B cell (primary cell): ENCODE data around the gene CTPS1. TPM values are rescaled to one million over a fixed set of nuclear protein-coding genes. Genes with fewer than 3 reads are reported as not detected.
A peak's percentile ranks its signal among the peaks of the same experiment; 100 is the strongest.

Experiments used
- ATAC-seq: fragments of 200-7000 bp; cut with Tn5 transposase; one replicate; pipeline ENCODE4 v1.10.0; 2021; ENCODE audit warnings: low read depth, mild to moderate bottlenecking, moderate number of reproducible peaks, moderate library complexity
- CTCF ChIA-PET: fragments of 350-600 bp; sonication (Branson Sonifier 250); formaldehyde crosslinking; loops from one replicate; lab custom pipeline; 2021; ENCODE audit warnings: antibody characterized with exemption, inconsistent platforms; lab: Charles Lee
- POLR2A ChIA-PET: fragments of 350-600 bp; sonication (Branson Sonifier 250); formaldehyde crosslinking; loops from one replicate; lab custom pipeline; 2021; ENCODE audit warnings: antibody characterized with exemption; lab: Charles Lee
- DNase-seq: peaks from one replicate; pipeline ENCODE4 v3.0.0; 2013
- H2AFZ ChIP-seq: 2 replicates; pipeline ENCODE4 v1.6.1; 2012; ENCODE audit warnings: mild to moderate bottlenecking, low read depth, low read length; ENCODE audit not compliant: insufficient read depth, poor library complexity, severe bottlenecking
- H3K27ac ChIP-seq, 2 donors: 1 replicate in 1 of 2; 2 replicates in 1 of 2; pipeline ENCODE4 v1.5.1; 2012 to 2013; ENCODE audit warnings: low read length in 2 of 2, mild to moderate bottlenecking in 2 of 2, moderate library complexity in 1 of 2
- H3K27me3 ChIP-seq, 4 experiments: fragments of 200-600 bp in 1 of 4; sonication (generic) in 1 of 4; replicated peaks in 1 of 4; 1 replicate in 2 of 4; 2 replicates in 2 of 4; pipeline versions ENCODE4 v1.6.1 to v1.7.0; 2013 to 2016; ENCODE audit warnings: low read length in 3 of 4, mild to moderate bottlenecking in 2 of 4, mixed read lengths in 1 of 4, moderate library complexity in 1 of 4; ENCODE audit not compliant: insufficient read depth in 4 of 4, control insufficient read depth in 3 of 4; ENCODE audit errors: control extremely low read depth in 1 of 4
- H3K36me3 ChIP-seq, 2 experiments: replicated peaks in 1 of 2; 1 replicate in 1 of 2; 2 replicates in 1 of 2; pipeline versions ENCODE4 v1.6.1 to v1.7.1; 2013; ENCODE audit warnings: low read length in 1 of 2; ENCODE audit not compliant: insufficient read depth in 2 of 2, control insufficient read depth in 1 of 2; ENCODE audit errors: control extremely low read depth in 1 of 2, extremely low read depth in 1 of 2
- H3K4me1 ChIP-seq, 2 donors: fragments of 200-600 bp in 1 of 2; sonication (generic) in 1 of 2; 1 replicate in 1 of 2; 2 replicates in 1 of 2; pipeline versions ENCODE4 v1.5.1 to v1.6.1; 2013 to 2017; ENCODE audit warnings: low read length in 2 of 2; ENCODE audit not compliant: control insufficient read depth in 2 of 2, insufficient read depth in 2 of 2
- H3K4me2 ChIP-seq: replicated peaks from 2 replicates; pipeline ENCODE3; 2012; ENCODE audit warnings: mild to moderate bottlenecking, low read depth, low read length; ENCODE audit not compliant: poor library complexity, severe bottlenecking
- H3K4me3 ChIP-seq, 5 experiments: fragments of 200-600 bp in 1 of 5; sonication (generic) in 1 of 5; 1 replicate in 3 of 5; 2 replicates in 2 of 5; pipeline versions ENCODE4 v1.5.1 to v1.7.0; 2011 to 2016; ENCODE audit warnings: low read length in 4 of 5, mild to moderate bottlenecking in 4 of 5, low read depth in 2 of 5, control low read depth in 1 of 5, moderate library complexity in 1 of 5; ENCODE audit not compliant: insufficient read depth in 1 of 5; ENCODE audit errors: control extremely low read depth in 1 of 5, extremely low read depth in 1 of 5
- H3K79me2 ChIP-seq: fragments of 200-600 bp; sonication (generic); one replicate; pipeline ENCODE4 v1.6.0; 2016; ENCODE audit warnings: low read length; ENCODE audit not compliant: control insufficient read depth, insufficient read depth
- H3K9ac ChIP-seq: fragments of 200-600 bp; sonication (generic); 2 replicates; pipeline ENCODE4 v1.6.1; 2017; ENCODE audit warnings: mild to moderate bottlenecking, low read length, moderate library complexity
- H3K9me3 ChIP-seq, 3 donors: one replicate each; pipeline versions ENCODE4 v1.6.1 to v1.7.1; 2013; ENCODE audit warnings: low read length in 2 of 3; ENCODE audit not compliant: control insufficient read depth in 2 of 3, insufficient read depth in 1 of 3; ENCODE audit errors: control extremely low read depth in 1 of 3
- H4K20me1 ChIP-seq: 2 replicates; pipeline ENCODE4 v1.6.0; 2012; ENCODE audit warnings: mild to moderate bottlenecking, low read length; ENCODE audit not compliant: insufficient read depth, control insufficient read depth, poor library complexity, severe bottlenecking
- H3K27ac Mint-ChIP-seq: one replicate; pipeline ENCODE4 v1.8.0; 2021; ENCODE audit warnings: mixed read lengths
- H3K27me3 Mint-ChIP-seq: one replicate; pipeline ENCODE4 v1.8.0; 2021; ENCODE audit warnings: mixed read lengths
- H3K4me1 Mint-ChIP-seq: one replicate; pipeline ENCODE4 v1.8.0; 2021; ENCODE audit warnings: mixed read lengths
- H3K4me3 Mint-ChIP-seq: one replicate; pipeline ENCODE4 v1.8.0; 2021; ENCODE audit warnings: mixed read lengths
- H3K9me3 Mint-ChIP-seq: one replicate; pipeline ENCODE4 v1.8.0; 2022; ENCODE audit warnings: mixed read lengths; ENCODE audit not compliant: insufficient read depth
- CTCF ChIP-seq: fragments of 200-600 bp; IDR thresholded peaks from one replicate; pipeline ENCODE4 v1.8.0; 2022; ENCODE audit warnings: antibody characterized with exemption, mild to moderate bottlenecking
- EZH2 ChIP-seq: IDR thresholded peaks from 2 replicates; pipeline ENCODE4 v1.6.1; 2012; ENCODE audit warnings: borderline replicate concordance, low read depth, mild to moderate bottlenecking, moderate library complexity, low read length; ENCODE audit not compliant: insufficient read depth, poor library complexity, severe bottlenecking
- WGBS: methylation state at CpG from one replicate; pipeline ENCODE4 v1.1.5; 2013; ENCODE audit warnings: missing lambda C conversion rate; ENCODE audit not compliant: insufficient coverage; 5-methylcytosine and 5-hydroxymethylcytosine counted together
- intact Hi-C: fragments of 100-400 bp; cut with micrococcal nuclease; formaldehyde crosslinking; loops from one replicate; pipeline ENCODE4 v1.10.0; 2022
- polyA plus RNA-seq: library from polyadenylated mRNA; depleted of rRNA; stranded (reverse); fragments of >200 nt; gene quantifications from 2 replicates; pipeline ENCODE4 v1.2.3, GENCODE V29; 2012
- total RNA-seq, 2 donors: library from RNA; stranded (reverse); fragments of 120-200 nt in 1 of 2; gene quantifications; 1 replicate in 1 of 2; 2 replicates in 1 of 2; pipeline versions ENCODE4 v1.2.3 to v1.2.4, GENCODE V29; 2013 to 2022

CTPS1 gene
- total and polyA plus RNA-seq, 2 donors (not counting 1 experiment from before 2014, with no cell fraction given), result 9.2 to 17.9 TPM

GRCh38 chr1:40949563-40949962 is 29.9 kb upstream of the CTPS1 start:
- Histone ChIP-seq H3K4me2 (no peak overlapping the region), H3K79me2 (no peaks in the 10 kb centered on the region), H3K36me3 (no peaks in the 10 kb centered on the region), H3K9me3 (peaks cover 0 to 7% (median 0%) of the 10 kb centered on the region in 3 donors), H3K27ac (no peak overlapping the region), H3K4me1 (peaks cover 5 to 6% of the 10 kb centered on the region in 2 donors), H2AFZ (no peak overlapping the region), H3K27me3 (peaks cover 0 to 21% (median 5%) of the 10 kb centered on the region in 4 experiments), H3K4me3 (no peak overlapping the region), H4K20me1 (no peaks in the 10 kb centered on the region), H3K9ac (no peak overlapping the region)
- no peak overlapping the region for H3K27ac Mint-ChIP-seq
- CTCF ChIA-PET, result interaction anchor here (0.7 to 1.6 kb wide), 9 partner anchors 11 to 378 kb away, joined by 3 to 9 read pairs (median 3); partner anchors contain the start of gene CITED4
- DNase-seq (no peak), ATAC-seq (no peak)
- H3K4me3 Mint-ChIP-seq, result no peak overlapping the region
- intact Hi-C loops, result no loop called here
- peaks cover 36% of the 10 kb centered on the region for H3K27me3 Mint-ChIP-seq
- H3K4me1 Mint-ChIP-seq, result peaks cover 4% of the 10 kb centered on the region
- TF ChIP-seq EZH2 (no peak), CTCF (no peak)
- H3K9me3 Mint-ChIP-seq, result no peaks in the 10 kb centered on the region
- no CpG with 5 or more reads among the region's 6 CpGs for WGBS
- POLR2A ChIA-PET, result no interaction called here

GRCh38 chr1:40951943-40952743 is 27.4 kb upstream of the CTPS1 start:
- POLR2A ChIA-PET, result no interaction called here
- peaks cover 43% of the 10 kb centered on the region for H3K27me3 Mint-ChIP-seq

More at GRCh38 chr1:40951943-40952743, 27.4 kb upstream of the CTPS1 start:
- H3K79me2 ChIP-seq, result no peaks in the 10 kb centered on the region
- H3K9ac ChIP-seq, result no peak overlapping the region
- TF ChIP-seq CTCF (peak; percentile 85), EZH2 (no peak)
- peaks cover 0 to 27% (median 11%) of the 10 kb centered on the region in 4 experiments for H3K27me3 ChIP-seq
- H4K20me1 ChIP-seq, result no peaks in the 10 kb centered on the region
- H3K36me3 ChIP-seq, result no peaks in the 10 kb centered on the region
- DNase-seq, result peak; percentile 64
- H3K4me2 ChIP-seq, result peak overlapping the region; percentile 20
- no peak overlapping the region for H3K27ac Mint-ChIP-seq
- no peaks in the 10 kb centered on the region for H3K9me3 Mint-ChIP-seq
- intact Hi-C loops, result loop anchor here (1.0 to 2.0 kb wide), 2 partner anchors 340 to 359 kb away; no protein-coding TSS in a partner anchor
- 22% methylated on average over 16 of the region's 17 CpGs for WGBS
- peaks cover 0 to 7% (median 0%) of the 10 kb centered on the region in 3 donors for H3K9me3 ChIP-seq
- no peak overlapping the region for H3K27ac ChIP-seq
- H2AFZ ChIP-seq, result peak overlapping the region; percentile 15
- H3K4me3 ChIP-seq, result no peak overlapping the region
- H3K4me1 ChIP-seq, result peaks cover 5 to 6% of the 10 kb centered on the region in 2 donors
- H3K4me1 Mint-ChIP-seq, result peaks cover 4% of the 10 kb centered on the region
- ATAC-seq, result peak; percentile 41
- H3K4me3 Mint-ChIP-seq, result no peak overlapping the region
- CTCF ChIA-PET, result interaction anchor here (0.7 to 3.8 kb wide), 26 partner anchors 8 to 420 kb away, joined by 3 to 24 read pairs (median 4); partner anchors contain the start of gene RIMS3
